C4-2B (cell line): ENCODE results near the gene NHS.

Experiments used
- CTCF ChIP-seq: fragments of 450-650 bp; conservative IDR thresholded peaks from 2 replicates; pipeline ENCODE4 v1.5.1; 2017; ENCODE audit warnings: mild to moderate bottlenecking
- ZFX ChIP-seq: fragments of 450-650 bp; IDR thresholded peaks from 2 replicates; pipeline ENCODE4 v1.6.1; 2017

GRCh38 chrX:17738737-17739535 is 363.9 kb downstream of the NHS start:
- TF ChIP-seq CTCF (no peak), ZFX (no peak)
